Endothelial cell of hepatic sinusoid (primary cell): ENCODE measurements around the gene ARHGEF17.

ENCODE experiments used
- in situ Hi-C: cut with HindIII; loops from 2 replicates; pipeline ENCODE4 v1.10.0; 2017; ENCODE audit warnings: low sequenced_read_pairs

ARHGEF17 gene, protein sequence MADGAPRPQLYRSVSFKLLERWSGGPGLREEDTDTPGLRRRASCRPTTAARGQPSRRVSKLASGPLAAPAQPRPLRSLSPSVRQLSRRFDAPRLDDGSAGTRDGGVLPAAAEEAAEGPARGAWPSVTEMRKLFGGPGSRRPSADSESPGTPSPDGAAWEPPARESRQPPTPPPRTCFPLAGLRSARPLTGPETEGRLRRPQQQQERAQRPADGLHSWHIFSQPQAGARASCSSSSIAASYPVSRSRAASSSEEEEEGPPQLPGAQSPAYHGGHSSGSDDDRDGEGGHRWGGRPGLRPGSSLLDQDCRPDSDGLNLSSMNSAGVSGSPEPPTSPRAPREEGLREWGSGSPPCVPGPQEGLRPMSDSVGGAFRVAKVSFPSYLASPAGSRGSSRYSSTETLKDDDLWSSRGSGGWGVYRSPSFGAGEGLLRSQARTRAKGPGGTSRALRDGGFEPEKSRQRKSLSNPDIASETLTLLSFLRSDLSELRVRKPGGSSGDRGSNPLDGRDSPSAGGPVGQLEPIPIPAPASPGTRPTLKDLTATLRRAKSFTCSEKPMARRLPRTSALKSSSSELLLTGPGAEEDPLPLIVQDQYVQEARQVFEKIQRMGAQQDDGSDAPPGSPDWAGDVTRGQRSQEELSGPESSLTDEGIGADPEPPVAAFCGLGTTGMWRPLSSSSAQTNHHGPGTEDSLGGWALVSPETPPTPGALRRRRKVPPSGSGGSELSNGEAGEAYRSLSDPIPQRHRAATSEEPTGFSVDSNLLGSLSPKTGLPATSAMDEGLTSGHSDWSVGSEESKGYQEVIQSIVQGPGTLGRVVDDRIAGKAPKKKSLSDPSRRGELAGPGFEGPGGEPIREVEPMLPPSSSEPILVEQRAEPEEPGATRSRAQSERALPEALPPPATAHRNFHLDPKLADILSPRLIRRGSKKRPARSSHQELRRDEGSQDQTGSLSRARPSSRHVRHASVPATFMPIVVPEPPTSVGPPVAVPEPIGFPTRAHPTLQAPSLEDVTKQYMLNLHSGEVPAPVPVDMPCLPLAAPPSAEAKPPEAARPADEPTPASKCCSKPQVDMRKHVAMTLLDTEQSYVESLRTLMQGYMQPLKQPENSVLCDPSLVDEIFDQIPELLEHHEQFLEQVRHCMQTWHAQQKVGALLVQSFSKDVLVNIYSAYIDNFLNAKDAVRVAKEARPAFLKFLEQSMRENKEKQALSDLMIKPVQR (N-terminal part only)

DNA sequence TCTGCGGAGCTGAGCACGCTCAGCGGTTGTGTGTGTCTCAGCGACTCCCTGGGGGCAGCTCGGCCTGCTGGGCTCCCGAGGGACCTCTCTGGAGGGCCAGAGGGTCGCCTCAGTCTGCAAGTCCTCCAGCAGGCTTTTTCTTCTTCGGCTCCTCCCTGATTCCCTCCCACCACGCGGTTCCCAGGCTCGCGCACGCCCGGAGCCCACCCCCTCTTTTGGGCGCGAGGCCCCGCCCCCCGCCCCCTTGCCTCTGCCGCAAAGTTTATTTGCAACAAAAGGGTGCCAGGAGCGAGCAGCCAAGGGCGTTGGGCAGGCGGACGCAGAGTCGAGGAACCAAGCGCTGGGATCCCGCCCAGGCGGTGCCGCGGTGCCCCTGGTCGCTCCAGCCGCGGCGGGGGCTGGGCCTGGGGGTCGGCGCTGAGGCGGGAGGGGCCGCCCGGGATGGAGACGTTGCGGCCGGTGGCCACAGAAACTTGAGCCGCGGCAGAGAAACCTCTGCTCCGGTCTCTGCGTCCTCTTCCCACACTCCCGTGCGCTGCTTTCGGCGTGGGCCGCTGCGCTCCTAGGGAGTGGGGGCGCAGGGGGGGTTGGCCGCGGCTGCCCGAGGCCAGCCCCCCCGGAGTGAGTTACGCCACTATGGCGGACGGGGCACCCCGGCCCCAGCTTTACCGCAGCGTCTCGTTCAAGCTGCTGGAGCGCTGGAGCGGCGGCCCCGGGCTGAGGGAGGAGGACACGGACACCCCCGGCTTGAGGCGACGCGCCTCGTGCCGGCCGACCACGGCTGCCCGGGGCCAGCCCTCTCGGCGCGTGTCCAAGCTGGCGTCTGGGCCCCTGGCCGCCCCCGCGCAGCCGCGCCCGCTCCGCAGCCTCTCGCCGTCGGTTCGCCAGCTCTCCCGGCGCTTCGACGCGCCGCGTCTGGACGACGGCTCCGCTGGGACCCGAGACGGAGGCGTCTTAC is at the start of gene ARHGEF17:
Gene ARHGEF17 (plus strand): TSS at position 274 of the 958 bp plus-strand sequence. CDS start 363 bp downstream, at position 637.
- in situ Hi-C loops: no loop called here

DNA sequence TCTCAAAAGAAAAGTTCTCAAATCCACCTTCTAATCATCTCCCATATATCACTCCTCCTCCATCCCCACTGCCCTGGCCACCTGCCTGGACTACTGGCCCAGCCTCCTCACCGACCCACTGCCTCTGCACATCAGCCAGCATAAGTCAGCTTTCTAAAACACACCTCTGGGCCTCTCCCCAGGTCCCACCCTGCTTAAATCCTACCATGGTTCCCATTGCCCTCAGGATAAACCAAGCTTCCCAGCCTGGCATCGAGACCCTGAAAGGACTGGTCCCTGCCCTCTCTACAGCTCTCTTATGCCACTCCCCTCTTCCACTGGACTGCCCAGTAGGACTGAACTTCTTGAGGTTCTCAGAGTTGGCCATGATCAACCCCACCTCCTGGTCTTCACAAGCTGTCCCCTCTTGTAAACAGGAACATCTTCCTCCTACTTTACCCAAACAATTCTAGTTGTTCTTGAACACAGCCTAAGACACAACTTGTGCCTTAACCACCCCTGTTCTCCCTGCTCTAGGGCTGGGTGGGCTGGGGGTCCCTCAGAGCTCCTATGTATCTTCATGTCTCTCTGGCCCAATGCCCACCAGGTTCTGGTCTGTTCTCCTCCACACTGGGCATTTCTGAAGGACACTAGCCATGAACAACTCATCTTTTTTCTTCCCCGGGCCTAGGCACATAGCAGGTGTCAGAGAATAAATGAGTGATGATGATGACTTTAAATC is 48.5 kb upstream of the ARHGEF17 start:
- in situ Hi-C loops: no loop called here

- in situ Hi-C loops: no loop called here
These were observed 48.0 kb upstream of the ARHGEF17 start for GRCh38 chr11:73260127-73260457.

DNA sequence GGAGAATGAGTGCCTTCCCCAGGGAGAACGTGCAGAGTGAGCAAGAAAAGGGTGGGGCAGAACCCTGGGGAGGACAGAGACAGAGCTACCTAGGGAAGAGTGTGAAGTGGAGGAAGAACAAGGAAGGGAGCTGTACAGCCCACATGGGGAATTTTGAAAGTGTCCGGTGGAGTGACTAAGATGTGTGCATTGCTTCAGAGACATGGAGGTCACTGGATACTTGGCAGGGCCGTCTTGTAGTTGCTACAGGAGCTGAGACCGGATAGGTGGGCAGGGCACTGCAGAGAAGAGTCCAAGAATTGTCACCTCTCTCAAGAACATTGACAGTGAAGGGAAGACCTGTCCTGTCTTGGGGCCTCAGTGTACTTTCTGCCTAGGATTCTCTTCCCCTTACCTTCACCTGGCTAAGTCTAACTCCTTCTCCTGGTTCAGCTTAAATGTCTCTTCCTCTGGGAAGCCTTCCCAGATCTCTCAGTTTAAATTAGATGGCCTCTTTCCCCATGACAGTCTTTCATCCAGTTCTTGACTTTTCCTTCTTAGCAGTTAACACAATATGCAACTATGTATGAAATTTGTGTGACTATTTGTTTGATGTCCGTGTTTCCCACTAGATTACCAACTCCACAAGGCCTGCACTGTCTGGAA is 45.1 kb upstream of the ARHGEF17 start:
- in situ Hi-C loops: no loop called here

- in situ Hi-C loops: no loop called here
These were observed 44.4 kb upstream of the ARHGEF17 start for GRCh38 chr11:73263640-73264039.

DNA sequence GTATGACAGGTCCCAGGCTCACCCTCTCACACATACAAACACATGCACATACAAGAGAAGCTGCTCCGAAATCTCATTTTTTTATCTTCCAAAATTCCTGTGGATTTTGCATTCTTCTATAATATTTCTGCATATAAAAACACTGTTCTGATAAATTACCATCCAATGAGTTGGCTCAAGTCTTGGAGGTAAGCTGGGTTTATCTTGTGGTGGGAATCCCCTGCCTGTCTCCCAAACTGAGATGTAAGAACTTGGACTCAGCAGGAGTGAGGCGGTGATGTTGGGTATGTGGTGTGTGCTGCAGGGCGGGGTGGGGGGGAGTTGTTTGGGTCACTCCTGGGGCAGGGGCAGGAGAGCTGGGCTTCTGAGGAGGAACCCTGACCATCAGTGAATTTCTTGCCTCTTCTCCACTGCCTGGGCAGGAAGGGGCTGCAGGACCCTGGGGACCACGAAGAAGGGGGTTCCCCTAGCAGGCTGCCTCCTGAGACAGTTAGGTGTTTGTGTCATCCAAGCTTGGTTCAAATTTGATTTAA is 42.7 kb upstream of the ARHGEF17 start:
- in situ Hi-C loops: loop anchor here (5.0 kb wide), 1 partner anchor 73 kb away; no protein-coding TSS in a partner anchor

GRCh38 chr11:73265853-73266645 is 42.0 kb upstream of the ARHGEF17 start:
- in situ Hi-C loops: loop anchor here (5.0 kb wide), 1 partner anchor 74 kb away; no protein-coding TSS in a partner anchor

DNA sequence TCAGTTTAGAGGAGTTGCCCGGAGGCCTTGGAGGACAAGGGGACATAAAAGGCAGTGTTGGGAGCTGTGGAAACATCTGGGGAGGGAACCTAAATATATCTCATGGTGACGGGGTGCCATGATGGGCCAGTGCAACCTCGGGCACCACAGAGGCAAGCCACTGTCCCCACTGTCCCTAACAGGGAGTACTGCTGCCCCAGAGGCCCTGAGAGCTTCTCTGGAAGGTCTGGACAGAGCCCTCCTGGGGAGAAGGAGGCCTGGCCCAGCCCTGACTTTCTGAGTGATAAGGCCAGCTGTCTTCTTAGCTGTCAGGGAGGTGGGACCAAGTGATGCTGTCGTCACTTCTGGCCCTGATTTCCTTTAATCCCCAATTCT is 41.4 kb upstream of the ARHGEF17 start:
- in situ Hi-C loops: loop anchor here (5.0 kb wide), 1 partner anchor 74 kb away; no protein-coding TSS in a partner anchor

GRCh38 chr11:73267122-73267846 is 40.8 kb upstream of the ARHGEF17 start:
- in situ Hi-C loops: loop anchor here (5.0 kb wide), 1 partner anchor 75 kb away; no protein-coding TSS in a partner anchor

- in situ Hi-C loops: loop anchor here (5.0 kb wide), 1 partner anchor 76 kb away; no protein-coding TSS in a partner anchor
These were observed 40.1 kb upstream of the ARHGEF17 start for GRCh38 chr11:73267906-73268540.

- in situ Hi-C loops: loop anchor here (5.0 kb wide), 1 partner anchor 76 kb away; no protein-coding TSS in a partner anchor
These were observed 39.3 kb upstream of the ARHGEF17 start for GRCh38 chr11:73268671-73269271.

DNA sequence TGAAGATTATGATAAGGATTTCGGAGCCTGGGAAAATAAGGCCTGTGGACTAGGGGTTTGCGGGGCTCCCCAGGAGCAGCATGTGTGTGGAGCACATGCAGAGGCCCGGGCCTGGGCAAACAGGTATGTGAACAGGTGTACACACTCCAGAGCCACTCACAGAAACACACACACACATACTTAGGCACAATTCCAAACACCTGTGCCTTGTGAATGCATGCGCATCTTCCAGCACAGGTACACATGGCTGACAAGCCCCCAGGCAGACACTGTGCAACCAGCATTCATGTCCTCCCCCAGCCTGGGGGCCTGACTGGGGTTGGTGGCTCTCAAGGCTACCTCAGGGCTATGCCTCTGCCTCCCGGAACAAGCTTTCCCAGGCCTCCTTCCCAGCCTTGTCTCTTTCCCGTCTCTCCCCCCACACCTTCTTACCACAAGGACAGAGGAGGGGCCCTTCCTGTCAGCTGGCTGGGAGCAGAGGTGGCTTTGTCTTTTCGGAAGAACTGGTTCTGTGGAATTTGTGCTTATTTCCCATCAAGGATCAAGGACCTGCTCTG is 38.5 kb upstream of the ARHGEF17 start:
- in situ Hi-C loops: loop anchor here (5.0 kb wide), 1 partner anchor 77 kb away; no protein-coding TSS in a partner anchor

- in situ Hi-C loops: no loop called here
These were observed 37.8 kb upstream of the ARHGEF17 start for GRCh38 chr11:73270016-73270854.

DNA sequence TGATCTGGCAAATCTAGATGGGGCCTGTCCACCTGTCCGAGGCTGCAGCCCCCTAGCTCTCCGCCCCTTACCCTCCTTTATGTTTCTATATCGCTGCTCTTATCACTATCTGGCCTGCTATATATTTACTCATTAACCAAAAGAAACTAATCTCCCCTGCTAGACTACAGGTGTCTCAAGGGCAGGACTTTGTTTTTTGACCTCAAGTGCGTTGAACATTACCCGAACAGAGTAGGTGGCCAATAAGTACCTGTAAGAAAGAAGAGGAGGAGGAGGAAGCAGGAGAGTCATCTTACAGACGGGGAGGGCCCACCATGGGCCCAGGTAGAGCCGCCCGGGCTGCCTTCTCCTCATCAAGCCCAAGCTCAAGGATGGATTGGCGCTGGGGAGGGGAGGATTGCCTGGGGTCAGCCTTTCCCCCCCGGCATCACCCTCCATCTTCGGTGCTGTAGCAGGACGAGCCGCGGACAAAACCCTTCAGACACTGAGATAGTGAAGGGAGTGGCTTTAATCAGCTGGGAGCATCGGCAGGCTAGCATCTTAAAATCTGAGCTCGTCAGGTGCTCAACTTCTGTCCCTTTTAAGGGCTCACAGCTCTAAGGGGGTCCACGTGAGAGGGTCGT is 37.1 kb upstream of the ARHGEF17 start:
- in situ Hi-C loops: no loop called here
